Suprapubic skin (tissue), 4 donors: ENCODE results near the gene C11orf24. TPM values are rescaled to one million over a fixed set of nuclear protein-coding genes. Genes with fewer than 3 reads are reported as not detected.
A peak's percentile ranks its signal among the peaks of the same experiment; 100 is the strongest.

ENCODE experiments used
- DNase-seq, 2 donors: peaks; one replicate each; pipeline ENCODE4 v3.0.0-alpha.2; 2019; ENCODE audit warnings: low spot score in 2 of 2
- H3K27ac ChIP-seq: fragments of 200-600 bp; sonication (generic); one replicate; pipeline ENCODE4 v1.5.1; 2019
- H3K27me3 ChIP-seq: fragments of 200-600 bp; sonication (generic); one replicate; pipeline ENCODE4 v1.5.1; 2019
- H3K36me3 ChIP-seq: fragments of 200-600 bp; sonication (generic); one replicate; pipeline ENCODE4 v1.5.1; 2019
- H3K4me1 ChIP-seq: fragments of 200-600 bp; sonication (generic); one replicate; pipeline ENCODE4 v1.5.1; 2019
- H3K4me3 ChIP-seq: fragments of 200-600 bp; sonication (generic); one replicate; pipeline ENCODE4 v1.5.1; 2019; ENCODE audit warnings: mild to moderate bottlenecking
- H3K9me3 ChIP-seq: fragments of 200-600 bp; sonication (generic); one replicate; pipeline ENCODE4 v1.5.1; 2019
- CTCF ChIP-seq, 2 donors: fragments of 200-600 bp in 1 of 2; fragments of 450-650 bp in 1 of 2; sonication (generic) in 1 of 2; IDR thresholded peaks; one replicate each; pipeline ENCODE4 v1.5.1; 2016 to 2019; ENCODE audit warnings: antibody characterized with exemption in 2 of 2, mild to moderate bottlenecking in 1 of 2, moderate library complexity in 1 of 2
- EP300 ChIP-seq: sonication (generic); formaldehyde crosslinking; IDR thresholded peaks from one replicate; pipeline ENCODE4 v1.6.1; 2017; ENCODE audit warnings: antibody characterized with exemption
- POLR2A ChIP-seq, 2 donors: fragments of 450-650 bp; IDR thresholded peaks; one replicate each; pipeline ENCODE4 v1.6.1; 2017; ENCODE audit warnings: antibody characterized with exemption in 2 of 2, mild to moderate bottlenecking in 2 of 2, moderate library complexity in 2 of 2
- POLR2AphosphoS5 ChIP-seq, 3 donors: sonication (generic); formaldehyde crosslinking; IDR thresholded peaks; one replicate each; pipeline ENCODE4 v1.6.1; 2017; ENCODE audit warnings: antibody characterized with exemption in 3 of 3
- WGBS: methylation state at CpG from one replicate; pipeline ENCODE4 v1.1.5; 2018; 5-methylcytosine and 5-hydroxymethylcytosine counted together
- total RNA-seq, 4 donors: library from RNA; depleted of rRNA; stranded (reverse); fragments of >200 nt; gene quantifications; one replicate each; pipeline ENCODE4 v1.1.0, GENCODE V29; 2016

C11orf24 gene
- total RNA-seq, 4 donors from 2014 or later: 7.2 to 24.8 (median 16.7) TPM

- H3K4me3 ChIP-seq: no peak overlapping the region
- 41% methylated on average over 27 of the region's 40 CpGs for WGBS
- peak in 1 of 2 donors; percentile 88 for DNase-seq
- H3K9me3 ChIP-seq: no peaks in the 10 kb centered on the region
- TF ChIP-seq EP300 (no peak), POLR2AphosphoS5 (IDR thresholded peaks at IDR 0.05) (no peak), POLR2A (IDR thresholded peaks at IDR 0.05) (no peak), CTCF (IDR thresholded peaks at IDR 0.05) (peak; percentile 95 to 99)
- no peaks in the 10 kb centered on the region for H3K36me3 ChIP-seq
- H3K4me1 ChIP-seq: peaks cover 13% of the 10 kb centered on the region
- no peak overlapping the region for H3K27ac ChIP-seq
- H3K27me3 ChIP-seq: no peaks in the 10 kb centered on the region
Measured at GRCh38 chr11:68297812-68298658, 26.3 kb upstream of the C11orf24 start.

GRCh38 chr11:68297494-68297811, 25.7 kb upstream of the C11orf24 start:
- WGBS: 26% methylated on average over 10 of the region's 10 CpGs
- Histone ChIP-seq H3K27ac (no peak overlapping the region), H3K27me3 (no peaks in the 10 kb centered on the region), H3K36me3 (no peaks in the 10 kb centered on the region), H3K9me3 (no peaks in the 10 kb centered on the region), H3K4me1 (peaks cover 9% of the 10 kb centered on the region), H3K4me3 (no peak overlapping the region)
- no peak for TF ChIP-seq POLR2A (IDR thresholded peaks at IDR 0.05)
- no peak for TF ChIP-seq CTCF (IDR thresholded peaks at IDR 0.05)
- TF ChIP-seq EP300: no peak
- TF ChIP-seq POLR2AphosphoS5 (IDR thresholded peaks at IDR 0.05): no peak
- DNase-seq: no peak

GRCh38 chr11:68297052-68297378, 25.2 kb upstream of the C11orf24 start:
- DNase-seq: no peak
- H3K27me3 ChIP-seq: no peaks in the 10 kb centered on the region
- no peaks in the 10 kb centered on the region for H3K9me3 ChIP-seq
- TF ChIP-seq CTCF (IDR thresholded peaks at IDR 0.05): no peak
- no peak for TF ChIP-seq POLR2A (IDR thresholded peaks at IDR 0.05)
- no peak for TF ChIP-seq POLR2AphosphoS5 (IDR thresholded peaks at IDR 0.05)
- no peak for TF ChIP-seq EP300
- H3K27ac ChIP-seq: no peak overlapping the region
- WGBS: 87% methylated on average over 6 of the region's 6 CpGs
- H3K36me3 ChIP-seq: no peaks in the 10 kb centered on the region
- H3K4me3 ChIP-seq: no peak overlapping the region
- peaks cover 9% of the 10 kb centered on the region for H3K4me1 ChIP-seq

DNA sequence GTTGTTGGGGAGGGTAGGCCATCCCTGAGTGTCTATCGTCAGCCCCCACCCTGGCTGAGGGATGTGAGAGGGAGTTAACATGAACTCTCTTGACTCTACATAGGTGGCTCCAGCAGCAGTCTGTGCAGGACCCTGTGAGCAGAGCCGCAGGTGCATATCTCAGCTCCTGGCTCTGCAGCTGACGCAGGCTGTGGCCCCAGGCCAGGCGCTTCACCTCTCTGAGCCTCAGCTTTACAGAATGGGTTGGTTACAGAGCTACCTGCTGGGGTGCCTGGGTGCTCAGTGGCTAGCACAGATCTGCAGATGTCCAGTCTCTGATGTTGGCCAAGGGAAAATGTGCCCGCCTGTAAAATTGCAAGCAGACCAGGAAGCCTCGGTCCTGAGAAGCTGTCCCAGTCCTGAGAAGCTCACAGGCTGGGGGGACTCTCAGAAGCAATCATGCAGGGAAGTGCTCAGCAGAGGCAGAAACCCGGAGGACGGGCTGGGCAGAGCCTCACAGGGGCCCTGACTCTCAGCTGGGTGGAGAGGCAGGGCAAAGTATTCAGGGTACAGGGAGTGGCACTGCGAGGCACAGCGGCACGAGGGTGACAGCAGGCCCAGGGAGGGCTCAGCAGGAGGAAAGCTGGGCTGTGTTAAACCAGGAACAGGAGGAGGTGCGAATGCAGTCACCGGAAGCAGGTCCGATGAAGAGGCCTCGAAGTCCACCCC, 24.7 kb upstream of the C11orf24 start:
- Histone ChIP-seq H3K36me3 (no peaks in the 10 kb centered on the region), H3K4me3 (no peak overlapping the region), H3K27ac (no peak overlapping the region), H3K9me3 (no peaks in the 10 kb centered on the region), H3K4me1 (peaks cover 9% of the 10 kb centered on the region), H3K27me3 (no peaks in the 10 kb centered on the region)
- TF ChIP-seq POLR2A (IDR thresholded peaks at IDR 0.05) (no peak), EP300 (no peak), POLR2AphosphoS5 (IDR thresholded peaks at IDR 0.05) (no peak), CTCF (IDR thresholded peaks at IDR 0.05) (no peak)
- 85% methylated on average over 13 of the region's 15 CpGs for WGBS
- DNase-seq: no peak

GRCh38 chr11:68295940-68296339, 24.2 kb upstream of the C11orf24 start:
- 91% methylated on average over 5 of the region's 5 CpGs for WGBS
- no peak overlapping the region for H3K4me3 ChIP-seq
- no peak for TF ChIP-seq POLR2AphosphoS5 (IDR thresholded peaks at IDR 0.05)
- no peak for TF ChIP-seq CTCF (IDR thresholded peaks at IDR 0.05)
- TF ChIP-seq POLR2A (IDR thresholded peaks at IDR 0.05): no peak
- no peak for TF ChIP-seq EP300
- peaks cover 9% of the 10 kb centered on the region for H3K4me1 ChIP-seq
- no peaks in the 10 kb centered on the region for H3K36me3 ChIP-seq
- no peak for DNase-seq
- no peak overlapping the region for H3K27ac ChIP-seq
- no peaks in the 10 kb centered on the region for H3K27me3 ChIP-seq
- H3K9me3 ChIP-seq: no peaks in the 10 kb centered on the region
